Measurements from ENCODE around the gene OSTM1.
"Not testable (repeated sequence)": the region's sequence is repeated elsewhere in the genome, so short reads cannot be mapped to it uniquely, and the experiment has no call there.

OSTM1 gene

DNA sequence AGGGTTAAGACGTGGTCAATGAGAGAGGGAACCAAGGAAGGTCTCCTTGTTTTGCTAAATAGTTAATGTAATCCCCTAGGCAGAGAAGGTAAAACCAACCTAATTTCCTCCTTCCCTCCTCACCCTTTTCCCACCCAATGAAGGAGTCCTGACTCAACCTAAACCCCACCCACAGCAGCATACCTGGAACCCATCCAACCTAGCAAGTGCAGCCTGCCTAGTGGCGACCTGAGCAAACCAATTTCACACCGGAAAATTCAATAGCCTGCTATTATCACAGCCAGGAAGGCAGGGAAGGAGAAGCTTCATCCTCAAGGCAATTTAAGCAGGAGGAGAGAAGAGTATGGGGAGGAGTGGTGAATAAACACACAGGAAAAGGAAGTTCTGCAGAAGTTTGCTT, 46.9 kb downstream of the OSTM1 start:
- in situ Hi-C loops (cut with MboI; ENCODE audit: low sequenced_read_pairs) = no loop called here

DNA sequence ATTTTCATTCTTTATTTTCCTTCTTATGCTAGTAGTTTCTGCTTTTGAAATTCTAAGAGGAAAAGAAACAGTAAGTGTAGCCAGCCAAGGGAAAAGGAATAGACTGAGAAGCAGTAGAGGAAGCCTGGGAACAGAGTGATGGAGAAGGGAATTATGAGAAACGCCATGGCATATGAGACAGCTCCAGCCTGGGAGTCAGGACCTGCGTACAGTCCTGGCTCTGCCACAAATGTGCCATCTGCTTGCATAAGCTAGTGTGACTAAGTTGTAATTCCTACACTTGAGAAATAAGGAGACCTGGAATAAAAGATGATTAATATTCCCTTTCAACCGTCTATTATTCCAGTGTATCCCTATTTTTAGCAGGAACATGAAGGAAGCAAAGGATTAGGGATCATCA, 47.5 kb downstream of the OSTM1 start:
- in situ Hi-C loops (cut with MboI; ENCODE audit: low sequenced_read_pairs) = no loop called here

DNA sequence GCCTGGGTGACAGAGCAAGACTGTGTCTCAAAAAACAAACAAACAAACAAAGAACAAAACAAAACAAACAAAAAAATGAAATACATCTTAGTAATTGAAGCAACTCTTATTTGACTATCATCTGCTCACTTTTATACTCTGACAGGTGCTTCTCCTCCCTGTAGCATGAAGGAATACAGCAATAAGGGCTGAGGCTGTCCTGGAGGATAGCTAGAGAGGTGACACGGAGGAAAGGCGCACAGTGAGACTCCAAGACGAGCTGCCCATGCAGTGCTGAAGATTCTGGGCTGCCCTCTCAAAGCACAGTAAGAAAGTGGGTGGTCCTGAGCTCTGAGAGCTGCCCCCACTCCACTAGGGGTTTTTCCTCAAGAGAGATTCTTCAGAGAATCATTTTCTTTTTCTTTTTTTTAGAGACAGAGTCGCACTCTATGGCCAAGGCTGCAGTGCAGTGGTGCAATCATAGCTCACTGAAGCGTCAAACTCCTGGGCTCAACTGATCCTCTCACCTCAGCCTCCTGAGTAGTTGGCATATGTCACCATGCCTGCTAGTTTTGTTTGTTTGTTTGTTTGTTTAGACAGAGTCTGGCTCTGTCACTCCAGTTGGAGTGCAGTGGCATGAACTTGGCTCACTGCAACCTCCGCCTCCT, 50.0 kb downstream of the OSTM1 start:
- in situ Hi-C loops (cut with MboI; ENCODE audit: low sequenced_read_pairs) = no loop called here

DNA sequence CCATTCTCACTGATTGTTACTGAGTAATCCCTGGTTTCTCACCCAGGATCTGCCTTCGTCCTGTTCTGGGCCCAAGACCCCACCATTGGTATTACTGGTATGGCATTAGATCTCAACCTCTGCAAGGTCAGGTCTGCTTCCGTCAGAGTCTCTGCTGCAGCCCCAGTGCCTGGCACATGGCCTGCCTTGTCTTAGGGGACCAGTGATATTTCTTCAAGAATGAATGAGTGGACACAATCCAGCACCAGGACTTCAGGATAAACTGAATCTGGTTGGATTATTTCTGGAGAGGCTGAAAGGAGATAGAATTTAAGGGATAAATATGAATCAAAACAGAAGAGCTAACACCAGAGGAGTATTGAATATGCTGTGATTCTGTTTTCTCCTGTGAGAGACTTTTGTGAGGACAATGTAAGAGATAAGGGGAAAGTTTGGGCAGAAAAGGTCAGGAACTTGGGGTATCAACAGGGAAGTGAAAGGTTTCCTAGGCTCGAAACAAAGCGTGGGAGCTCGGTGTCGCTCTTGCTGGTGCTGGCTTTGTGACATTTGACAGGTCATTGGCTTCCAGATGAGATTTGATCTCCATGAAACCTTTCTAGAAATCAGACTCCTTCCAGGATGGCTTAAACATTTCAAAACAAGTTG, 53.9 kb downstream of the OSTM1 start:
- in situ Hi-C loops (cut with MboI; ENCODE audit: low sequenced_read_pairs) = no loop called here

DNA sequence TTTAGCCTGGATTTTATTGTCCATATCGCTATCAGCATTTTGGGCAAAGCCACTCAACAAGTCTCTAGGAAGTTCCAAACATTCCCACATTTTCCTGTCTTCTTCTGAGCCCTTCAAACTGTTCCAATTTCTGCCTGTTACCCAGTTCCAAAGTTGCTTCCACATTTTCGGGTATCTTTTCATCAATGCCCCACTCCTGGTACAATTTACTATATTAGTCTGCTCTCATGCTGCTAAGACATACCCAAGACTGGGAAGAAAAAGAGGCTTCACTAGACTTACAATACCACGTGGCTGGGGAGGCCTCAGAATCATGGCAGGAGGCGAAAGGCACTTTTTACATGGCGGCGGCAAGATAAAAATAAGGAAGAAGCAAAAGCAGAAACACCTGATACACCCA, 58.3 kb downstream of the OSTM1 start:
- in situ Hi-C loops (cut with MboI; ENCODE audit: low sequenced_read_pairs) = not testable (repeated sequence)

DNA sequence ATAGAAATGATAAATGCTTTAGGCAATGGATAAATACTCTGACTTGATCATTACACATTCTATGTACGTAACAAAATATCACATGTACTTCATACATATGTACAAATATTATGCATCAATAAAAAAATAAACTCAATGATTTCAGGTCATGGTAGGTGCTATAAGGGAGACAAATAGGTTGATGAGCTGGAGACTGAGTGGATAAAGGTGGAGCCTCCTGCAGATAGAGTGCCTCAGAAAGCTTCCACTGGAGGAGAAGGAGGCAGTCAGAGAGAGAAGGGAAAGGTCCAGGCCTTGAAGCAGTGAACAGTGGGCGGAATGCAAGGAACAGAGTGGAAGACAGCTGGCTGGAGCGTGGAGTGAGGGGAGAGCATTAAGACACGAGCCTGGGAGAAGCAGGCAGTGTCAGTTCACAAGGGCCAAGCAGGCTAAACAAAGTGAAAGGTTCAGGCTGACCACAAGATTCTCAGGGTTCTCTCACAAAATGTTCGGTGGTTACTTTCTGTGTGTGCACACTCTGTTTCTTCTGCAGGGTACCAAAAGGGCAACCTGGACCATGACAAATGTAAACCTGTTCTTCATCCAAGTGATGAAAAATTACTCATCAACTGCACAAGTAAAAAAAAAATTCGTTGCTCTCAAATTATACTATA, 60.6 kb downstream of the OSTM1 start:
- in situ Hi-C loops (cut with MboI; ENCODE audit: low sequenced_read_pairs) = no loop called here

DNA sequence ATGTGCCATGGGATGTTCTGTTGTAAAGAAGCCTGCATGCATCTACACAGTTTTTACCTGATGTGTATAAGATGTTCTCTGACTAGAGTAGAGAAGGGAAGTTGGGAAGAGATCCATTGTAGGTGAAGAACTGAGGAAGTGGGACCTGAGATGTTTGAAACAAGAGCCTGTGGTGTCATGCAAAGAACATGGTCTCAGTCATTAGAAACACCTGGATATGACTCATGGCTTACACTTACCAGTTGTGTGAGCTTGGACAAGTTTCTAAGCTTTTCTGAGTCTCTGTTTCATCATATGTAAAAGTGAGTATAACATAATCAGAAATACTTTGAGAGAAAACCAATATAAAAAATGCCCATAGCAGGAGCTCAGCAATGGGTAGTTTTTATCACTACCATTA, 64.6 kb downstream of the OSTM1 start:
- in situ Hi-C loops (cut with MboI; ENCODE audit: low sequenced_read_pairs) = no loop called here

DNA sequence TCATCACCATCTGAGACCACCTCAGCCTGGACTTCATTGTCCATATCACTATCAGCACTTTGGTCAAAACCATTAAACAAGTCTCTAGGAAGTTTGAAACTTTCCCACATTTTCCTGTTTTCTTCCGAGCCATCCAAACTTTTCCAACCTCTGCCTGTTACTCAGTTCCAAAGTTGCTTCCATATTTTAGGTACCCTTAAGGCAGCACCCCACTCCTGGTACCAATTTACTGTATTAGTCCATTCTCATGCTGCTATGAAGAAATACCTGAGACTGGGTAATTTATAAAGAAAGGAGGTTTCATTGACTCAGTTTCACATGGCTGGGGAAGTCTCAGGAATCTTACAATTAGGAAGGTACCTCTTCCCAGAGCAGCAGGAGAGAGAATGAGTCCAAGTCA, 65.3 kb downstream of the OSTM1 start:
- in situ Hi-C loops (cut with MboI; ENCODE audit: low sequenced_read_pairs) = not testable (repeated sequence)

DNA sequence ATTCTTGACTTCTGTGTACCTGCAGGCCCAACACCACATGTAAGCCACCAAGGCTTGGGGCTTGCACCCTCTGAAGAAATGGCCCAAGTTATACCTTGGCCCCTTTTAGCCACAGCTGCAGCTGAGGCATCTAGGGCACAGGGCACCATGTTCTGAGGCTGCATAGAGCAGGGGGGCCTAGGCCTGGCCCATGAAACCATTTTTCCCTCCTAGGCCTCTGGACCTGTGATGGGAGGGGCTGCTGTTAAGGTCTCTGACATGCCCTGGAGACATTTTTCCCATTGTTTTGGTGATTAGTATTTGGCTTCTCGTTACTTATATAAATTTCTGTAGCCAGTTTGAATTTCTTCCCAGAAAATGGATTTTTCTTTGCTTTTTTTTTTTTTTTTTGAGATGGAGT, 66.2 kb downstream of the OSTM1 start:
- in situ Hi-C loops (cut with MboI; ENCODE audit: low sequenced_read_pairs) = no loop called here

DNA sequence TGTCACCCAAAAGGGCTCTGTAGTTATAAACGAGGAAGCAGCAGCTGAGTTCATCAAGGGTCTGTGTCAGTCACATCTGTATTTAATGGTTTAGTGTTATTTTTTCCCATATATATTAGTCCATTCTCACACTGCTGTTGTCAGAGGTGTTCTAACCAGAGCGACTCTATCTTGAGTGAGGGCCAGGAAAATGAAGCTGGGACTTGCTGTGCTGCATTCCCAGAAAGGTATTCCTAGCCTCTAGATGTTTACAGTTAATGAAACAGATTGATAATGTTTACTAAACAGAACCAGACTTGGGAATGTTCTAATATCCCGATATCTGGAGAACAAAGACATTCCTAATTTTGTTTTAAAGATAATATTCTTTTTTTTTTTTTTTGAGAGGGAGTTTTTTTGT, 68.6 kb downstream of the OSTM1 start:
- in situ Hi-C loops (cut with MboI; ENCODE audit: low sequenced_read_pairs) = no loop called here

DNA sequence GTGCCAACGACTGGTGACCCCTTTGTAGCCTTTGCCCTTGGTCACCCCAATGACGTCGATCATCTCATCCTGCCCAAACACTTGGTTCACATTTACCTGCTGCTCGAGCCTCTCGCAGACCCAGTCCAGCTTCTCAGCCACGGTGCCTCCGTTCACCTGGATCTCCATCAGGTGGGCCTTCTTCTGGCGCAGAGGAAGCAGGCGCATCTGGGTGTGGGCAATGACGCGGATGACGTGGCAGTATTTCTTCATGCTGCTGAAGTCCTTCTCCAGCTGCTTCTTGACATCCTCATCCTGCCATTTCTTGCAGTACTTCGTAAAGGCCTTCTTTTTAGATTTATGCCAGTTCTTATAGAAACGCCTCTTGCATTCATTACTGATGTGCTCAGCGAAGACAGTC, 69.7 kb downstream of the OSTM1 start:
- in situ Hi-C loops (cut with MboI; ENCODE audit: low sequenced_read_pairs) = no loop called here

DNA sequence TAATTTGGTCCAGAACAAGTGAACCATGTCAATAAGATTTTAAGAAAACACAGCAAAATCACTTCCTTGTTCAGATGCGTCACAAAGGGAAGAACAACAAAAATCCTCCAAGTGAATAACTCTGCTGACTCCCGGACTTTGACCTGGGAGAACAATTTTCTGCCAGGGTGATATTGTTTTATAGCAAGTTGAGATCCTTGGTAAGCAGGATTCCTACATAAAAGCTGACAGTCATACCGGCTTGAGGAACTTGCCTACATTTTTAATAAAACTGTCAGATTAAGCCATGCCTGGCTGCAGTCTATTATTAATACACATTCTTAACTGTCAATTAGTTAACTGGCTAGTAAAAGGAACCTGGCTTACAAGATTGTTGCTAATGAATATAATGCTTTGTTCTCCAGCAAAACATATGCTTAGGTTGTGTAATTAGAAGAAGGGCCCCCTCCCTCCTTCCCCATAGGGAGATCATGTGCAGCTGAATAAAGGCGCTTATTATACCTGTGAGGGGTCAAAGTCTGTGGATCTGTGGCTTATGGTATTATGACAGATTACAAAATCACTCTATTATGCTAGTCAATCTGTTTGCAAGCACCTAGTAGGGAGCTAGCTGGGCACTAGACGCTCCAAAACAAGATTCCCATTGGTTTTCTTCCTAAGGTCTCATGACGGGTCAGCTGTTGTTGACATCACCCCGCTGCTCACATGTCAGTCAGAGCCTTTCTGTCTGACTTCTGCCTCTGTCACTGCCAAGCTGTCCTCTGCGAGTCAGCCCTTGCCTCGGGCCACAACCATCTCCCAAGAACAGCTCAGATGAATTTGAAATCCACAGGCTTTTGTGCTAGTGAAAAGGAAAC, 71.9 kb downstream of the OSTM1 start:
- in situ Hi-C loops (cut with MboI; ENCODE audit: low sequenced_read_pairs) = no loop called here

DNA sequence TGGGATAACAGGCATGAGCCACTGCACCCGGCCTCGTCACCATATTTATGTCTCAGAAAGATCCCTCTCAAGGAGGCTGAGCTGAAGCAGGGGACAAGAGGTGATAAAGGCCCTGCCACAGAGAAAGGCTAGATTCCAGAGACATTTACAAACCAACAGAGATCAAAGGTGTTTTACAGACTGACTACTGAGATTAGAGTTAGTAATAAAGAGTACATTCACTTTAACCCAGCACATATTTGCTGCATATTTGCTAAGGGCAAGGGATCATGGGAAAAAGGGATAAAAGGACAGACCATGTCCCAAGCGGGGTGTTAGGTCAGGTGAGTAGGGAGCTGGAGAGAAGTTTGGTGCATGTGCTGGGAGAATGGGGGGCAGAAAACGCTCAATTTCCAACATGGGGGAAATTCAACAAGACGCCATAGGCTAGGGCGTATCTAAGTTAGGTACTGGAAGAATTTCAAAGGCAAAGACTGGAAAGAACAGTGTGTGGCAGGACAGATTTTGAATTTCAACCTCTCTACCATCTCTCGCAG, 72.8 kb downstream of the OSTM1 start:
- in situ Hi-C loops (cut with MboI; ENCODE audit: low sequenced_read_pairs) = no loop called here

DNA sequence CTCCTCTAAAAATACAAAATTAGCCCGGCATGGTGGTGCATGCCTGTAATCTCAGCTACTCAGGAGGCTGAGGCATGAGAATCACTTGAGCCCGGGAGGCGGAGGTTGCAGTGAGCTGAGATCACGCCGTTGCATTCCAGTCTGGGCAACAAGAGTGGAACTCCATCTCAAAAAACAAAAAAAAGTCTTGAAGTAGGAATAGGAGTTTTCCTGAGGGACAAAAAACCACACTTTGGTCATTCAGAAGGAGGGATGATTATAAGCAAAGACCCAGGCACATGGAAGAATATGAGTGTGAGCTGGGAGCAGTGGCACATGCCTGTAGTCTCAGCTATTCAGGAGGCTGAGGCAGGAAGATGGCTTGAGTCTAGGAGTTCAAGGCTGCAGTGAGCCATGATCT, 74.3 kb downstream of the OSTM1 start:
- in situ Hi-C loops (cut with MboI; ENCODE audit: low sequenced_read_pairs) = not testable (repeated sequence)

DNA sequence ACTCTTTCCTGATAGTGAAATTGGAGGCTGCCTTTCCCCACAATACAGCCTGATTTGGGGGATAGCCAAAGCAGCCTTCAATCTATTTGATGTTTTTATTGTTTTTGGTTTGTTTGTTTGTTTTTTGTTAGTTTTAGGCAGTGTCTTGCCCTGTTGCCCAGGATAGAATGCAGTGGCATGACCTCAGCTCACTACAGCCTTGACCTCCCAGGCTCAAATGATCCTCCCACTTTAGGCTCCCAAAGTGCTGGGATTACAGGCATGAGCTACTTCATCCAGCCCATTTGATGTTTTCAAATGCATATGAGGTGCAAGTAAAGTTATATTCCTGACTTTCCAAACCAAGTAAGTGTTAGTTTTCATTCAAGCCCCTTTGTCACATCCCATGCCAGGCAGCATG, 75.2 kb downstream of the OSTM1 start:
- in situ Hi-C loops (cut with MboI; ENCODE audit: low sequenced_read_pairs) = no loop called here

DNA sequence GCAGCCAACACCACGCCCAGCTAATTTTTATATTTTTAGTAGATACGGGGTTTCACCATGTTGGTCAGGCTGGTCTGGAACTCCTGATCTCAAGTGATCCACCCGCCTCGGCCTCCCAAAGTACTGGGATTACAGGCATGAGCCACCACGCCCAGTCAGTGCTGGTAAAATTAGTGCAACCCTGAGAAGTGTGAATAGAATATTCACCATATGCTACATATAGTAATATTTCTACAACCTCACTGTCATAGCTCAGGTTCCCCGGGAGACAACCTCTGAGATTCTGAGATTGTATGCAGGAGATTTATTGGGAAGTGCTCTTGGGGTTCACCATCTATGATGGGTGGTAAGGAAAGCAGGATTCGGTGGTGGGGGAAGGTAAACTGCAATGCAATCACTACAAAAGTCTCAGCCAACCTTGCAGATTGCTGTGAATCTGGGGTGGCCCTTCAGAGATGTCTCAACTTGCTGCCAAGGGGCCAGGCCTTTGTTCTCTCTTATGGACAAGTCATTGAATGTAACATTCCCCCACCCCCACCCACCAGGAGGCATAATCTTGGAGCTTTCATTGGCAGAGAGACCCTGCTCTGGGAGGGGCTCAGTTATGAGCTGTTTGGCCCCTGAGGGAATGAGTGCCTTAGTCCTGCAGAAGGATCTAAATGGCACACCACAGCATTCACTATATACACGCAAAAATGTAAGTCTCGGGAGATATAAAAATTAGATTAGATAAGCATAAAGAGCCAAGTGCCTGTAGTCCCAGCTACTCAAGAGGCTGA, 82.6 kb downstream of the OSTM1 start:
- in situ Hi-C loops (cut with MboI; ENCODE audit: low sequenced_read_pairs) = no loop called here

All from HL-60/S4 treated with retinoic acid at 250 ng/mL for 4 days and 3 days (cell line).